HCT116 (cell line): ENCODE measurements around the gene SIGLEC12. TPM values are rescaled to one million over a fixed set of nuclear protein-coding genes. Genes with fewer than 3 reads are reported as not detected.

Experiments used
- ATAC-seq: fragments of 200-7000 bp; cut with Tn5 transposase; 2 replicates; pipeline ENCODE4 v1.9.1; 2020; ENCODE audit warnings: mild to moderate bottlenecking, moderate library complexity
- BruUV-seq: library from RNA; stranded (reverse); fragments of 400-500 nt; replicated peaks from 2 replicates; lab custom pipeline; 2021; lab: Mats Ljungman, UMichigan
- CTCF ChIA-PET: fragments of 300-600 bp; sonication (Branson Sonifier 250); formaldehyde crosslinking; loops from one replicate; lab custom pipeline; 2021; ENCODE audit warnings: antibody characterized with exemption; lab: Charles Lee
- POLR2A ChIA-PET: fragments of 300-600, 350-600 bp; sonication (Branson Sonifier 250); formaldehyde crosslinking; loops from one replicate; lab custom pipeline; 2021; ENCODE audit warnings: antibody characterized with exemption; lab: Charles Lee
- RAD21 ChIA-PET, 2 experiments: fragments of 300-600 bp; sonication (Branson Sonifier 250); formaldehyde crosslinking; loops; one replicate each; lab custom pipeline; 2023; ENCODE audit warnings: low total read pairs in 2 of 2; ENCODE audit not compliant: uncharacterized antibody in 2 of 2, unreplicated experiment in 2 of 2, low non-redundant PET in 1 of 2; lab: Charles Lee
- DNase-seq: peaks from one replicate; pipeline ENCODE4 v3.0.0-alpha.2; 2010; ENCODE audit warnings: low read depth, low spot score
- H2AFZ ChIP-seq: fragments of 200-600 bp; shearing (Covaris generic), sonication (generic); 2 replicates; pipeline ENCODE4 v1.6.1; 2017; ENCODE audit warnings: low read depth, mixed run types, mixed read lengths, antibody characterized with exemption, low read length; ENCODE audit not compliant: poor library complexity, severe bottlenecking
- H3K27ac ChIP-seq: 2 replicates; pipeline ENCODE4 v1.5.1; 2012; ENCODE audit warnings: low read depth, low read length
- H3K27me3 ChIP-seq: fragments of 200-600 bp; sonication (generic); 2 replicates; pipeline ENCODE4 v1.6.1; 2016; ENCODE audit warnings: mixed run types, low read length, mixed read lengths; ENCODE audit not compliant: insufficient read depth
- H3K36me3 ChIP-seq, 2 experiments: fragments of 200-500 bp in 1 of 2; fragments of 200-600 bp in 1 of 2; sonication (Bioruptor generic) in 1 of 2; sonication (generic) in 1 of 2; 2 replicates each; pipeline versions ENCODE4 v1.5.1 to v1.6.1; 2014 to 2016; ENCODE audit warnings: low read length in 2 of 2, inconsistent platforms in 1 of 2, mixed read lengths in 1 of 2, mixed run types in 1 of 2; ENCODE audit not compliant: insufficient read depth in 2 of 2, control insufficient read depth in 1 of 2
- H3K4me1 ChIP-seq, 2 experiments: fragments of 200-600 bp in 1 of 2; sonication (generic) in 1 of 2; 2 replicates each; pipeline versions ENCODE4 v1.5.1 to v1.6.1; 2012 to 2017; ENCODE audit warnings: low read length in 2 of 2, inconsistent platforms in 1 of 2, mild to moderate bottlenecking in 1 of 2, mixed read lengths in 1 of 2, mixed run types in 1 of 2, moderate library complexity in 1 of 2; ENCODE audit not compliant: insufficient read depth in 2 of 2, control insufficient read depth in 1 of 2
- H3K4me2 ChIP-seq: fragments of 200-600 bp; sonication (generic); 2 replicates; pipeline ENCODE4 v1.6.1; 2017; ENCODE audit warnings: mixed run types, low read length, mixed read lengths
- H3K4me3 ChIP-seq, 2 experiments: fragments of 200-600 bp in 1 of 2; sonication (generic) in 1 of 2; replicated peaks in 1 of 2; 2 replicates each; pipeline ENCODE4 v1.5.1; 2011 to 2016; ENCODE audit warnings: low read length in 2 of 2, control low read depth in 1 of 2, low read depth in 1 of 2, mild to moderate bottlenecking in 1 of 2, mixed read lengths in 1 of 2, mixed run types in 1 of 2
- H3K79me2 ChIP-seq: fragments of 200-600 bp; sonication (generic); 2 replicates; pipeline ENCODE4 v1.6.1; 2017; ENCODE audit warnings: mild to moderate bottlenecking, mixed run types, low read length, moderate library complexity, mixed read lengths; ENCODE audit not compliant: insufficient read depth
- H3K9ac ChIP-seq: fragments of 200-600 bp; sonication (generic); 2 replicates; pipeline ENCODE4 v1.6.1; 2016; ENCODE audit warnings: low read length, mixed read lengths
- H3K9me2 ChIP-seq: fragments of 200-600 bp; sonication (generic), shearing (Covaris generic); 2 replicates; pipeline ENCODE4 v1.6.1; 2017; ENCODE audit warnings: mixed run types, mild to moderate bottlenecking, moderate library complexity; ENCODE audit not compliant: insufficient read depth
- H3K9me3 ChIP-seq, 2 experiments: fragments of 200-500 bp in 1 of 2; fragments of 200-600 bp in 1 of 2; sonication (Bioruptor generic) in 1 of 2; sonication (generic) in 1 of 2; 2 replicates each; pipeline ENCODE4 v1.6.1; 2014 to 2017; ENCODE audit warnings: low read length in 2 of 2, mixed read lengths in 2 of 2, inconsistent platforms in 1 of 2, low read depth in 1 of 2, mild to moderate bottlenecking in 1 of 2, mixed run types in 1 of 2, moderate library complexity in 1 of 2; ENCODE audit not compliant: control insufficient read depth in 1 of 2, insufficient read depth in 1 of 2
- H4K20me1 ChIP-seq: fragments of 200-600 bp; sonication (generic), shearing (Covaris generic); 2 replicates; pipeline ENCODE4 v1.6.1; 2017; ENCODE audit warnings: mixed run types, mild to moderate bottlenecking, moderate library complexity; ENCODE audit not compliant: insufficient read depth
- ELF1 ChIP-seq: IDR thresholded peaks from 2 replicates; pipeline ENCODE4 v1.6.1; 2012; ENCODE audit warnings: low read depth, borderline replicate concordance
- EZH2phosphoT487 ChIP-seq: fragments of 200-600 bp; IDR thresholded peaks from 2 replicates; pipeline ENCODE4 v1.6.1; 2018; ENCODE audit warnings: antibody characterized with exemption, borderline replicate concordance
- MAX ChIP-seq: IDR thresholded peaks from 2 replicates; pipeline ENCODE4 v1.6.1; 2012
- POLR2A ChIP-seq: IDR thresholded peaks from 2 replicates; pipeline ENCODE4 v1.7.0; 2011; ENCODE audit warnings: borderline replicate concordance; ENCODE audit not compliant: insufficient read depth, insufficient read length; ENCODE audit errors: extremely low read depth
- SIN3A ChIP-seq: IDR thresholded peaks from 2 replicates; pipeline ENCODE4 v1.6.1; 2012; ENCODE audit warnings: low read depth
- TCF7L2 ChIP-seq: IDR thresholded peaks from 2 replicates; pipeline ENCODE4 v1.7.0; 2011; ENCODE audit warnings: borderline replicate concordance, inconsistent platforms; ENCODE audit not compliant: insufficient read depth, insufficient read length; ENCODE audit errors: extremely low read depth
- YY1 ChIP-seq: IDR thresholded peaks from 2 replicates; pipeline ENCODE4 v1.6.1; 2011; ENCODE audit warnings: low read length, low read depth, moderate library complexity, mild to moderate bottlenecking; ENCODE audit not compliant: insufficient replicate concordance; ENCODE audit errors: extremely low read depth
- intact Hi-C: fragments of 100-400 bp; cut with micrococcal nuclease; formaldehyde crosslinking; loops from 2 replicates; pipeline ENCODE4 v1.10.0; 2022
- total RNA-seq: library from RNA; stranded (reverse); gene quantifications from one replicate; pipeline ENCODE4 v1.2.1, GENCODE V29; 2021; ENCODE audit not compliant: unreplicated experiment
- TF ChIP-seq, protein P1 (sequence below): IDR thresholded peaks from 2 replicates; pipeline ENCODE4 v1.6.1; 2012
- TF ChIP-seq, protein P2 (sequence below): IDR thresholded peaks from 2 replicates; pipeline ENCODE4 v1.6.1; 2012; ENCODE audit warnings: low read depth

The SIGLEC12 gene
- total RNA-seq, 1 experiment from 2014 or later, result not detected

DNA sequence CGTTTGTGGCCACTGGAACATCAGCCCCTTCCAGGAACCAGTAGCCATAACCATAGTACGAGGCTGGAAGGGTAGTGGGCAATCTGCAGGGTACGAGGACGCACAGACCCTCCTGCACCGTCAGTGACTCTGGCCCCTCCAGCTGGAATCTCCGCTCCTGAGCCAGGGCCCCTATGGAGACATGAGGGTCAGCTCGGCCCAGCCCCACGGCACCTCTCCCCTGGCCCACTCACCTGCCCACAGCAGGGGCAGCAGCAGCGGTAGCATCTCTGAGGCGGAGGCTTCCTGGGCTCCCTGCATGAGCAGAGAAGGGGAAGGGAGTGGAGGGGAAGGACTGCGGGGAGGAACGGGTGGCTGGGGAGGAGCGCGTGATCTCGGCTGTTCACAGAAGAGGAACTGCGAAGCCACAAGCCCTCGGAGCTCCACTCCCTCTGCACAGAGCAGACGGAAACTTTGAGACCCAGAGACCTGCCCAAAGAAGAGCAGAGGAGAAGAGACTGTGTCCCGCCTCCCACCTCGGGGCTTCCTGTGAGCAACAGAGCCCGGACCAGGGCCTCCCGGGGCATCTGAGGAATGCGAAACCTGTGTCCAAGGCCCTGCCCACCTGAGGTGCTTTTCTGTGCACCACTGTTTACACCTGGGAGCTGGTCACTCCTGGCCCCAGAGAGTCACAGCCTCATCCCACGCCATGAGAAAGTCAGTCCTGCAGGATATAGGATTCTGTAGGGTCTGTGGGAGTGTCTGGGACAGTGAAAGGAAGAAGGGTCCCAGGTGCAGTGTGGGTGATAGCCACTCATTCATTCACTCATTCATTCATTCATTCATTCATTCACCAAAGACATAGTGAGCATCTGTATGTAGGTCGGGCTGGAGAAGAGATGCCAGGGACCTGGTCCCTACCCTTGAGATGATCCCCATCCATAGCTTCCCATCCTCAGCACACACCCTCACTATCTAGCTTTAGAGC lies 30.0 kb upstream of the SIGLEC12 start, which contains the start of gene SIGLEC6:
SIGLEC6 (minus strand) TSS at position 322 of the 967 bp plus-strand sequence; CDS start at position 300, 22 bp downstream.
- Histone ChIP-seq H3K4me3 (no peak within 1 kb of the TSS), H3K4me2 (no peak within 1 kb of the TSS), H3K9me3 (no peaks in the 10 kb centered on the region), H3K9me2 (no peaks in the 10 kb centered on the region), H3K27ac (no peak within 1 kb of the TSS), H3K4me1 (no peaks in the 10 kb centered on the region), H4K20me1 (no peaks in the 10 kb centered on the region), H3K36me3 (no peaks in the 10 kb centered on the region), H3K79me2 (no peaks in the 10 kb centered on the region), H2AFZ (no peak within 1 kb of the TSS), H3K9ac (no peak within 1 kb of the TSS), H3K27me3 (peaks cover 75% of the 10 kb centered on the region)
- intact Hi-C loops, result no loop called here
- DNase-seq (no peak), ATAC-seq (0 out of 2 replicates have a peak, but pooled peaks have one; percentile 17)
- BruUV-seq, result no TSS peak
- TF ChIP-seq EZH2phosphoT487 (no peak), MAX (no peak), ELF1 (no peak), SIN3A (no peak), YY1 (no peak), TCF7L2 (no peak), POLR2A (no peak)
- TF ChIP-seq, protein P1, sequence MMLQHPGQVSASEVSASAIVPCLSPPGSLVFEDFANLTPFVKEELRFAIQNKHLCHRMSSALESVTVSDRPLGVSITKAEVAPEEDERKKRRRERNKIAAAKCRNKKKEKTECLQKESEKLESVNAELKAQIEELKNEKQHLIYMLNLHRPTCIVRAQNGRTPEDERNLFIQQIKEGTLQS, result no peak
- TF ChIP-seq, protein P2, sequence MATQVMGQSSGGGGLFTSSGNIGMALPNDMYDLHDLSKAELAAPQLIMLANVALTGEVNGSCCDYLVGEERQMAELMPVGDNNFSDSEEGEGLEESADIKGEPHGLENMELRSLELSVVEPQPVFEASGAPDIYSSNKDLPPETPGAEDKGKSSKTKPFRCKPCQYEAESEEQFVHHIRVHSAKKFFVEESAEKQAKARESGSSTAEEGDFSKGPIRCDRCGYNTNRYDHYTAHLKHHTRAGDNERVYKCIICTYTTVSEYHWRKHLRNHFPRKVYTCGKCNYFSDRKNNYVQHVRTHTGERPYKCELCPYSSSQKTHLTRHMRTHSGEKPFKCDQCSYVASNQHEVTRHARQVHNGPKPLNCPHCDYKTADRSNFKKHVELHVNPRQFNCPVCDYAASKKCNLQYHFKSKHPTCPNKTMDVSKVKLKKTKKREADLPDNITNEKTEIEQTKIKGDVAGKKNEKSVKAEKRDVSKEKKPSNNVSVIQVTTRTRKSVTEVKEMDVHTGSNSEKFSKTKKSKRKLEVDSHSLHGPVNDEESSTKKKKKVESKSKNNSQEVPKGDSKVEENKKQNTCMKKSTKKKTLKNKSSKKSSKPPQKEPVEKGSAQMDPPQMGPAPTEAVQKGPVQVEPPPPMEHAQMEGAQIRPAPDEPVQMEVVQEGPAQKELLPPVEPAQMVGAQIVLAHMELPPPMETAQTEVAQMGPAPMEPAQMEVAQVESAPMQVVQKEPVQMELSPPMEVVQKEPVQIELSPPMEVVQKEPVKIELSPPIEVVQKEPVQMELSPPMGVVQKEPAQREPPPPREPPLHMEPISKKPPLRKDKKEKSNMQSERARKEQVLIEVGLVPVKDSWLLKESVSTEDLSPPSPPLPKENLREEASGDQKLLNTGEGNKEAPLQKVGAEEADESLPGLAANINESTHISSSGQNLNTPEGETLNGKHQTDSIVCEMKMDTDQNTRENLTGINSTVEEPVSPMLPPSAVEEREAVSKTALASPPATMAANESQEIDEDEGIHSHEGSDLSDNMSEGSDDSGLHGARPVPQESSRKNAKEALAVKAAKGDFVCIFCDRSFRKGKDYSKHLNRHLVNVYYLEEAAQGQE, result no peak
- ChIA-PET CTCF (no interaction called here), POLR2A (no interaction called here), RAD21 (no interaction called here)
